Measurements from ENCODE around the gene CTNNA2. TPM values are rescaled to one million over a fixed set of nuclear protein-coding genes. Genes with fewer than 3 reads are reported as not detected.

CTNNA2 gene
- total RNA-seq, 1 donor from 2014 or later = 15.0 TPM

GRCh38 chr2:80040226-80040625 lies 527.4 kb downstream of the CTNNA2 start:
- H3K27me3 Mint-ChIP-seq = peaks cover 3% of the 10 kb centered on the region
- no peak for DNase-seq (ENCODE audit: extremely low spot score, unreplicated experiment)
- H3K27ac Mint-ChIP-seq = no peak overlapping the region
- TF ChIP-seq CTCF (conservative IDR thresholded peaks at IDR 0.05) = no peak
- H3K36me3 Mint-ChIP-seq = no peaks in the 10 kb centered on the region
- H3K4me3 Mint-ChIP-seq = no peak overlapping the region
- no peaks in the 10 kb centered on the region for H3K4me1 Mint-ChIP-seq (ENCODE audit: unreplicated experiment)
- no peaks in the 10 kb centered on the region for H3K9me3 Mint-ChIP-seq

GRCh38 chr2:80042635-80043034 lies 529.8 kb downstream of the CTNNA2 start:
- H3K36me3 Mint-ChIP-seq = no peaks in the 10 kb centered on the region
- H3K4me1 Mint-ChIP-seq (ENCODE audit: unreplicated experiment) = no peaks in the 10 kb centered on the region
- H3K4me3 Mint-ChIP-seq = no peak overlapping the region
- no peaks in the 10 kb centered on the region for H3K27me3 Mint-ChIP-seq
- H3K27ac Mint-ChIP-seq = no peak overlapping the region
- no peak for DNase-seq (ENCODE audit: extremely low spot score, unreplicated experiment)
- no peaks in the 10 kb centered on the region for H3K9me3 Mint-ChIP-seq
- TF ChIP-seq CTCF (conservative IDR thresholded peaks at IDR 0.05) = no peak

- peaks cover 8% of the 10 kb centered on the region for H3K27me3 Mint-ChIP-seq
- H3K4me1 Mint-ChIP-seq (ENCODE audit: unreplicated experiment) = peaks cover 11% of the 10 kb centered on the region
- no peak for TF ChIP-seq CTCF (conservative IDR thresholded peaks at IDR 0.05)
- no peak for DNase-seq (ENCODE audit: extremely low spot score, unreplicated experiment)
- H3K27ac Mint-ChIP-seq = no peak overlapping the region
- no peak overlapping the region for H3K4me3 Mint-ChIP-seq
- H3K9me3 Mint-ChIP-seq = no peaks in the 10 kb centered on the region
- no peaks in the 10 kb centered on the region for H3K36me3 Mint-ChIP-seq
Measured at GRCh38 chr2:80048296-80048695, 535.4 kb downstream of the CTNNA2 start.

- DNase-seq (ENCODE audit: extremely low spot score, unreplicated experiment) = no peak
- TF ChIP-seq CTCF (conservative IDR thresholded peaks at IDR 0.05) = no peak
Measured at GRCh38 chr2:80050246-80050645, 537.4 kb downstream of the CTNNA2 start.

GRCh38 chr2:80053522-80054345 lies 540.9 kb downstream of the CTNNA2 start:
- peaks cover 26% of the 10 kb centered on the region for H3K4me1 Mint-ChIP-seq (ENCODE audit: unreplicated experiment)
- H3K36me3 Mint-ChIP-seq = no peaks in the 10 kb centered on the region
- no peak for DNase-seq (ENCODE audit: extremely low spot score, unreplicated experiment)
- no peak overlapping the region for H3K4me3 Mint-ChIP-seq
- TF ChIP-seq CTCF (conservative IDR thresholded peaks at IDR 0.05) = peak; percentile 25
- peaks cover 8% of the 10 kb centered on the region for H3K27me3 Mint-ChIP-seq
- H3K27ac Mint-ChIP-seq = peak overlapping the region; percentile 6
- H3K9me3 Mint-ChIP-seq = peaks cover 4% of the 10 kb centered on the region

More at GRCh38 chr2:80050246-80050645, 537.4 kb downstream of the CTNNA2 start:
- Mint-ChIP-seq H3K27me3 (peaks cover 8% of the 10 kb centered on the region), H3K4me1 (ENCODE audit: unreplicated experiment) (peaks cover 26% of the 10 kb centered on the region), H3K36me3 (no peaks in the 10 kb centered on the region), H3K9me3 (peaks cover 4% of the 10 kb centered on the region), H3K4me3 (no peak overlapping the region), H3K27ac (peak overlapping the region; percentile 26)
